Raji (cell line): ENCODE results near the gene NHEJ1.

Source experiments
- POLR2A ChIP-seq: IDR thresholded peaks from 2 replicates; pipeline ENCODE4 v1.6.1; 2011; ENCODE audit warnings: low read depth, low read length, control low read depth; ENCODE audit not compliant: insufficient read depth

Gene NHEJ1

DNA sequence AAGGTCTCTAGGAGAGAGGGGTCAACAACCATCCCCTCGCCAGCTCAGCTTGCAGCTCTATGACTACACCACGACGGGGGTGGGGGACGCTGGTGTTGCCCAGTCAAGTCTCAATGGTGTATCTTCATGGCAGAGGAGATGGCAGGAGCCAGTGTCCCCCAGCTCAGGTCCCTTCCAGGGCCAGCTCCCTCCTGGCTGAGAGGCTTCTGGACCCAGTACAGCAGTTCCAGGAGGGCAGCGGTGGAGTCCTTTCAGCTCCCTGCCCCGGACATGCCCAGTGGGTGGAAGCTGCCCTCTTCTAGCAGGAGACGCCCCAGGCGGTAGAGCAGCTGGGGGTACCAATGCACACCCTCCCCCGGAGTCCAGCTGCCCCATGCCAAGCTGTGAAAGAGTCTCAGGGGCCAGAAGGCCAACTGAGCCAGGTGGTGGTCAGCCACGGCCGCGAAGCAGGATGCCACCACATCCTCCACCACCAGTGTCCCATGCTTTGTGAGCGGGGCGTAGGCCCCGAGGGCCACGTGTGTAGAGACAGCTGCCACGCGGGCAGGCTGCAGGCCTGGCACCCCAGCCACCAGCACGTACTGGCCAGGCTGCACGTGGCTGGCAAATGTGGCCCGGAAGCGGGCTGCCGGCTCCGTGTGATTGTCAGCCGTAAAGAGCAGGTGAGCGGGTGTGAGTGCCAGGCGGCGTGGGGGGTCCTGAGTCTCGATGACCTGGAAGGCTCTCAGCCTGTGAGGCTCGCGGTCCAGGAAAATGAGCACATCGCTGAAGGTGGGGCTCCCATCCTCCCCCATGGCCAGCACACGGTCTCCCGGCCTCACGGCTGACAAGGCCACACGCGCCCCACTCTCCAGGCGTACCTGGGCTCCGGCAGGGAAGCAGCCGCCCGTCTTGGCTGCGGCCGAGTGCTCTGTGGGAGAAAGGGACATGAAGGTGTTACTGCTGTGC is 105.4 kb downstream of the NHEJ1 start:
- TF ChIP-seq POLR2A = no peak

- TF ChIP-seq POLR2A = no peak
Observed at GRCh38 chr2:219049282-219049681, 111.3 kb downstream of the NHEJ1 start.

DNA sequence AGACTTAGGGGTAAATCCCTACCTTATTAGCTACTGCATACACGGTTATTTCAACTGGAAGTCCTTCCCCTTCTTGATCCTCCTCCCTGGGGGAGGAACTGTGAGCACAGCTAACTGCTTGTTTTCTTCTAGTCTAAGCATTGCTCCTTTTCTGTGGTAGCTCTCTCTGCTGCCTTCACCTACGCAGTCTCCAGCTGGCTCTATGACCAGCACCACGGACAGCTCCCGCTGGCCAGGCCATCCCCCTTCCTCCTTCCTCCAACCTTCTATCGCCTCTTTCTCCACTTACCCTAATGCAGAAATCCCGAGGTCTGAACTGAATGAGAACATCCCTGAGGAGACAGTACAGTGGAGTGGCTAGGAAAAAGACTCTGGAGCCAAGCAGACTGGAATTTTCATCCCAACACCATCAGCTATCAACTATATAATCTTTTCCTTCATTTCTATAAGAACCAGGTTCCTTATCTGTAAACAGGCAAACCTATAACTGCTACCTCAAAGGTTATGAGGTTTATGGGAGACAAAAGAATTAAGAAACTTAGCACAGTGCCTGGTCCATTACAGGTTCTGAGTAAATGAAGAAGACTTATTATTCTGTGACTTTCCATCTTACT is 114.6 kb downstream of the NHEJ1 start:
- no peak for TF ChIP-seq POLR2A

DNA sequence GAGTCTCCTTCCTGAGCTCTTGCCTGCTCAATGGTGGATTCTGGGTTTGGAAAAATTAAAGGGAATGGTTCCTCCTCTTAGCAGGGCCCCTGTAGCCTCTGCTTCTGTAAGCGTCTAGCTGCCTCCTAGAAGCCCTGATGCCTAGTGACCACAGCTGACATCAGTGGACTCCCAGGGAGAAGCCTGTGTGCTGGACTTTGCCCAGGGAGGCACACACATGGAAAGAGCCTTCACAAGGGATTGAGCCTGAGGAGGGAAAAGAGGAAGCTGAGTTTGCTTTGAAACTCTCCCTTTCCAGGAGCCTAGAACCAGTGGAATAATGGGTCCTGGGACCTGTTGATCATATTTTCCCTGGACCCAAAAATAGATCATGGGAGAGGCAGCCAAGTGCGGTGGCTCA is 117.9 kb downstream of the NHEJ1 start:
- no peak for TF ChIP-seq POLR2A

DNA sequence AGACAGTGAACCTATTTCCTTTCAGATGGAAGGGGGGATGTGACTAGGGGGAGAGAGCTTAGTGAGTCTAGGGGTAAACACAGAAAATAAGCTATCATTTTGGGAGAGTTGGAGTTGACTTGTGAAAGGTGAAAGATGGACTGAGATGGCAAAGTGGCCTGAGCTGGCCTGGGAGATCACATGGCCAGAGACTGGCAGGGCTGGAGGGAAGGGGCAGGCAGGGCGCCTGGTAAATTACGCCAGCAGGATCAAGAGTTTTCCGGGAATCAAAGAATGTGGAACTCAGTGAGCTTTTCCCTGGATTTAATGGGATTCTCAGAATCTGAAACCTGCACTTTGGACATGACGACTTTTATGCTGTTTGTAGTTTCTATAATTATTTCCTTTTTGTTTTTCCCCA is 118.5 kb downstream of the NHEJ1 start:
- no peak for TF ChIP-seq POLR2A

DNA sequence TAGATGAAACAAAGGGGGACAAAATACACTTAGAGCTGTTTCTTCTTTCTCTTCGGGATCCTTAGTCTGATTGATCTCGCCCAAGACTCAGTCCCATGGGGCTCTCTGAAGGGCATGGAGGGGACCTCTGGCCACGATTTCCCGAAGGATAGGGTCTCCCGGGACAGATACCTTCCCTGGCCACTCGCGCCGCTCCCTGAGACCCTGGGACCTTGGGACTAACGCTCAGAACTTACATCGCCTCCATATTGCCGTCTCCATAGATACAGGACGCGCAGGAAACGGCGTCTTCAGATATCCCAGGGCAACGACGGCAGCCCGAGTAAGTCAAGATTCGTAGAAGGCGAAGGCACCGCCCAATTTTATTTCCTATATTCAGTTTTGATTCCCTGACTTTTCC is 119.4 kb downstream of the NHEJ1 start, which contains the start of gene CFAP65:
Gene CFAP65, minus strand, starts transcription at position 265 of the 400 bp plus-strand sequence. CDS start 2,468 bp downstream, outside the sequence.
- no peak for TF ChIP-seq POLR2A

DNA sequence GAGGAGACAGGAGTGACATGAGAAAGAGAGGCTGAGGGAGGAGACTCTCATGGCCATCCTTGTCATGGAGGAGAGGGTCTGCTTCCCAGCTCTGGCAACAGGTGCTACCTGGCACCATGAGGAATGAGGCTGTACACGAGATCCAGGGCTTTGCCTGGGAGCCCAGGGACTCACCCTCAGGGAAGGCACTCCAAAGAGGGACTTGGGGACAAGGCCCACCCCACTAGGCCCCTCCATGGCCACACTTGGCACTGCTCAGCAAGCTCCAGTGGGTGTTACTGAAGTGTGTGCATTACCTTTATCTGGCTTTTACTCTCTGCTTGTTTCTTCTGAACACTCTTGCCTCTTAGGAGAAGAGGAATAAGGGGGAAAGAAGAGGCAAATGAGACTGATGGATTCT is 122.0 kb downstream of the NHEJ1 start:
- no peak for TF ChIP-seq POLR2A

DNA sequence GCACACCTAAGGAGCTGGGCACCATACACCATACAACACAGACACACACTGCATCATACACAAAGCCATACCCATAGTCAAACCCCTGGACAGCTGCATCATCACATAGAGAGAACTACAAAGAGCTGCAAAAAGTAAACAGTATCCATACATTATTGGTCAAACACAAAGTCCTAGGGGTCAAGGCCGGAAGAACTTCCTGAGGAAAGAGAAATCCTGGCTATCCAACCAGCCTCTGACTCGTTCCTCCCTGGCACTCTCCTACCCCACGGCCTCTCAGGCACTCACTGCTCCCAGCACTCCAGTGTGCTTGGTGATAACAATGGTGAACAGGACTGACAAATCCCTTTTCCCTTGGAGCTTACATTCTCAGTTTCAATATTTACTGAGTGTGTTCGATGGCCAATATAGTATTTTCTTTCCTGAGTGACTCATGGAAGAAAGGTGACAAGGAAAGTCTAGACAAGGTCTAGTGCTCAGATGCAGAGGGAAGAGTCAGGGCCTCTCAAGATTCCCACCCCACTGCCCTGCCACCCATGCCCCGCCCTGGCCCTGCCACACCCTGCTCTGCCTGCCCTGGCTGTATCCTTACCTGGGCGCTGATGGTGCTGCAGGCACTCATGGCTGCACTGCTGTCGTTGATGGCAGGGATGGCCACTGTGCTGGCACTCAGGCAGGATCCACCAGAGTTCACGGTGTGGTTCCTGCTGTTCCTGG is 122.7 kb downstream of the NHEJ1 start:
- no peak for TF ChIP-seq POLR2A

GRCh38 chr2:219035942-219036341 is 124.7 kb downstream of the NHEJ1 start:
- no peak for TF ChIP-seq POLR2A

DNA sequence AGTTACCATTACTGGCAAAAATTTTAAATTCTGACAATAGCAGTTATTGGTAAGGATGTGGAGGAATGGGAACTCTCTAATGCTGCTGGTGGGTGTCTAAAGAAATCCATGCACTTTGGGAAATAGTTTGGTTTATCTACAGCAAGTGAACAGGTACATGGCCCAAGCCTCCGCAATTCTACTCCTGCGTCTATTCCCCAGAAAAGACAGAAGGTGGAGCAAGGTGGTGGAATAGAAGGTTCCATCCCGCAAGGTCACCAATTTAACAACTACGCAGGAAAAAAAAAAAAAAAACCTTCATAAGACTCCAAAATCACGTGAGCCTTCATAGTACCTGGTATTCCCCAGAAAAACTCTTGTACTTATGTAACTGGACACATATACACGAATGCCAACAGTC is 125.8 kb downstream of the NHEJ1 start:
- no peak for TF ChIP-seq POLR2A

DNA sequence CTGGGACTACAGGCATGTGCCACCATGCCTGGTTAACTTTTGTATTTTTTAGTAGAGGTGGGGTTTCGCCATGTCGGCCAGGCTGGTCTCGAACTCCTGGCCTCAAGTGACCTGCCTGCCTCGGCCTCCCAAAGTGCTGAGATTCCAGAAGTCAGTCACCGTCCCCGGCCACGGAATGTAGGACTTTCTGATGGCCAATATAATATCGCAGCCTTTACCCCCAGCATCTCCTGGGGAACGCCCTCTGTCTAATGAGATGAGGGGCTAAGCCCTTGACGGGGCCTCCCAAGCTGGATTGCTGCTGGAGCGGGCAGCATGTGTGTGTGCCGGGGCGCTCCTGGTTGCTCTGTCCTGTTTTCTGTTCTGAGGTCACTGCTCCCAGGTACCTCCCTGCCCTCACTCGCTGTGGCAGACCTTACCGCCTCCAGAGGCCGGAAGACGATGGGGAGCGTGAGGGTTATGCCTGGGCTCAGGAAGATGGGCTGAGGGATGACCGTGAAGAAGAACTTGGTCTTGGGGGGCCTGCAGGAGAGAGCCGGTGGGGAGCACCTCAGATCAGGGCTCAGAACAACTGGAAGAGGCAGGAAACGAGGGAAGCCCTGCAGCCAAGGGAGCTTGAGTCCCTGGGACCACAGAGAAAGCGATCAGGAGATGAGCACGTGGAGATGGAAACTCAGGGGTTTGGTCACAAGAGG is 128.4 kb downstream of the NHEJ1 start:
- TF ChIP-seq POLR2A = no peak

DNA sequence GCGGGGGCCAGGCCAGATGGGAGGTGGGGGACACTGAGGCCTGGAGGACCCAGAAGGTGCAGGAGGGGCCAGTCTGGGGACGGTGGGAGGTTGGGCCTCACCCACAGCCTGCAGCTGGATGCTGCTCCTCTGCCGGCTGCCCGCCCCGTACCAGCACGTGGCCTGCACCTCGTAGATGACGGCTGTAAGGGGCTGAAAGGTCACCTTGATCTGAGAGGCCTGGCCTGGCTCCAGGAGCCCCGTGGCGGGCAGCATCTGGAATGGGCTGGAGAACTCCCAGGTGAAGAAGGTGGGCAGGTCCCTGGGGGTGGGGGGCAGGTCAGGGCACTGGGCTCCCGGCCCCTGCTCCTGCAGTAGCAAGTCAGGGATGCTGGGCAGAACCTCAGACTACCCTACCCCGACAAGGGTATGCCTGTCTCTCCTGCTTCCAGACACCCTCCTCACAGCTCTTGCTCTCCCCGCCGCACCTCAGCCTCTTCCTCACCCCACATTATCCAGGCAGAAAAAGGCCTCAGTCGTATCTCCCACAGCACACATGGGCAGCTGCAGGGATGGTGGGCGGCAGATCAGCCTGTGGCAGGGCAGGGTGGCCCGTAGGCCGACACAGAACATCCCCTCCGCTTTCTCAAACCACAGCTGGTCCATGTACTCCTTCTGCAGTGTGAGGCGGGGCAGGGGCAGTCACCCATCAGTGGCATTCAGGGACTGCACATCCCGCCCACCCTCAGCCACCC is 129.4 kb downstream of the NHEJ1 start:
- TF ChIP-seq POLR2A = no peak

DNA sequence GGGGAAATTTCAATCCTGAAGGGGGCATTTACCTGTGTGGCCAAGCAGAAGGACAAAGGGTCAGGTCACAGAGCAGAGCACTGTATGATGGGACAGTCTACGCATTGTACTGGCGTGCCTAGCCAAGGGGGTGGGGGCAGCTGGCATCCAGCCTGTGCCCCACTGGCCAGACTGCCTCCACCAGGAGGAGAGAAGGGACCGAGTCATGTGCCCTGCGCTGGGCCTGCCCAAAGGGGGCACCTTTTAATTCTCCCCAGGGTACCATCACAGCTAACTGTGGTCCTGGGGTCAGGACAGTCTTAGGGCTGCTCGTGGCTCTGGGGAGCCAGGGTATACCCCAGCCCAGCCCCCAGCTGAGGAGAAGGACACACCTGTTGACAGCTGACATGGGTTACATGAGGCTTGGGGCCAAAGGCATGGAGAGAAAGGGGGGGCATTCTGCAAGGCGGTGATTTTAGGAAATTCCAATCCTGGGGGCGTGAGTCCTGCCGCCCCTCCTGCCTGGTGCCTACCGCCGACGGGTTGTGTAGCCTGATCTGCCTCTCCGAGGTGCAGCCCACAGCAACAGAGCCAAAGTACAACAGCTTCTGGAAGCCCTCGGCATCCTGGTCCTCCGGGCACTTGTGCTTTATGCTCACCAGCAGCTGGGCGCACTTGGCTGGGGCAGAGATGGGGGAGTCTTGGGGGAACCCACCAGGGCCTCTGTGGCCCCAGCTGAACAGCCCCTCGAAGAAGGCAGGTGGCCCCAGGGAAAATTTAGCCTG is 130.3 kb downstream of the NHEJ1 start:
- no peak for TF ChIP-seq POLR2A

DNA sequence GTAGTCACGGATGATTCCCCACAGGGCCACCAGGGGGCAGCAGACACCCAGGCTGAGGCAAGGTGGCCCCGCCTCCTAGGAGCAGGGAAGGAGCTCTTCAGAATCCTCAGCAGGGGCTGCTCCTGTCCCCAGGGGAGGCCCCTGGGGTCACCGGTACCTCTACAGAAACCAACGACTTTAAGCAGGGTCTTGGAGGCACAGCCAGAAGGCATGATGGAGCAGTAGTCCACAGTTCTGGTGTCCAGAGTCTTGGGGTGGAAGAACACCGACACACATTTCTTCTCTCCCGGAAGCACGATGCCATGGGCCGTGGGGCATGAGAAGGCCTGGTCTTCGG is 130.8 kb downstream of the NHEJ1 start:
- TF ChIP-seq POLR2A = no peak
